ENCODE results near the gene AMH.

GRCh38 chr19:2239771-2240770 lies 9.1 kb upstream of the AMH start:
- TF ChIP-seq, protein P1, sequence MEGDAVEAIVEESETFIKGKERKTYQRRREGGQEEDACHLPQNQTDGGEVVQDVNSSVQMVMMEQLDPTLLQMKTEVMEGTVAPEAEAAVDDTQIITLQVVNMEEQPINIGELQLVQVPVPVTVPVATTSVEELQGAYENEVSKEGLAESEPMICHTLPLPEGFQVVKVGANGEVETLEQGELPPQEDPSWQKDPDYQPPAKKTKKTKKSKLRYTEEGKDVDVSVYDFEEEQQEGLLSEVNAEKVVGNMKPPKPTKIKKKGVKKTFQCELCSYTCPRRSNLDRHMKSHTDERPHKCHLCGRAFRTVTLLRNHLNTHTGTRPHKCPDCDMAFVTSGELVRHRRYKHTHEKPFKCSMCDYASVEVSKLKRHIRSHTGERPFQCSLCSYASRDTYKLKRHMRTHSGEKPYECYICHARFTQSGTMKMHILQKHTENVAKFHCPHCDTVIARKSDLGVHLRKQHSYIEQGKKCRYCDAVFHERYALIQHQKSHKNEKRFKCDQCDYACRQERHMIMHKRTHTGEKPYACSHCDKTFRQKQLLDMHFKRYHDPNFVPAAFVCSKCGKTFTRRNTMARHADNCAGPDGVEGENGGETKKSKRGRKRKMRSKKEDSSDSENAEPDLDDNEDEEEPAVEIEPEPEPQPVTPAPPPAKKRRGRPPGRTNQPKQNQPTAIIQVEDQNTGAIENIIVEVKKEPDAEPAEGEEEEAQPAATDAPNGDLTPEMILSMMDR (IDR thresholded peaks at IDR 0.05), result no peak
- TF ChIP-seq EP300 (IDR thresholded peaks at IDR 0.05; ENCODE audit: low read depth) (no peak), POLR2AphosphoS5 (IDR thresholded peaks at IDR 0.05) (no peak)
